ENCODE data around the gene COPZ1. TPM values are rescaled to one million over a fixed set of nuclear protein-coding genes. Genes with fewer than 3 reads are reported as not detected.

Gene COPZ1
- total and polyA plus RNA-seq, 2 donors (not counting 3 experiments of a cell fraction or from before 2014, with no cell fraction given), result 143 to 174 TPM

DNA sequence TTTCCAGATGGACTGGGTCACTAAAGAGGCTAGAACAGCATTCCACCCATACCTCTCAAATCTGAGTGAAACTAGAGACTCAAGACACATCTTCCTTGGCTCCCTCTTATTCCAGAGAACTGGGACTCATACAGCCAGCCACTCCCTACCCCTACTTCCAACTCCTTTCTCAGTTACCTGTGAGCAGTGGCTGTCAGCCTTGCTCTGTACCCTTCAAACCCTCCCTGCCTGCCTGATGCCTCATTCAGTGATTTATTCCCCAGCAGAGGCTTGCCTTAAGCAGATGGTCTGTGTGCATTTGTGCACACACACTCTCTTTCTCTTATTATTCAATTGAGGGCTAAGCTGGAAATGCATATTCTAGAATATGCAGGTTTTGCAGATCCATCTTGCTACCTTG is 24.7 kb downstream of the COPZ1 start:
- H4K20me1 ChIP-seq (replicated peaks; ENCODE audit: control insufficient read depth, extremely low read depth, insufficient read depth, low read length), result no peaks in the 10 kb centered on the region
- H3K27me3 ChIP-seq (ENCODE audit: control insufficient read depth in 2 of 2, insufficient read depth in 2 of 2, low read length in 2 of 2), result no peaks in the 10 kb centered on the region
- no peaks in the 10 kb centered on the region for H3K9me1 ChIP-seq (replicated peaks; ENCODE audit: control insufficient read depth, extremely low read depth, insufficient read depth, low read length)
- DNase-seq (ENCODE audit: low read depth, low spot score), result no peak
- H3K4me2 ChIP-seq (ENCODE audit: insufficient read depth, low read length), result no peak overlapping the region
- H3K4me1 ChIP-seq (ENCODE audit: control insufficient read depth, extremely low read depth, insufficient read depth, low read length), result no peaks in the 10 kb centered on the region
- no peak overlapping the region for H2AFZ ChIP-seq (ENCODE audit: low read depth, low read length)
- CTCF ChIA-PET, result interaction anchor here (0.8 to 1.4 kb wide), 5 partner anchors 9 to 98 kb away, joined by 3 to 4 read pairs (median 3); no protein-coding TSS in a partner anchor
- H3K79me2 ChIP-seq (ENCODE audit: control insufficient read depth, insufficient read depth, low read length), result no peaks in the 10 kb centered on the region
- no peak overlapping the region for H3K27ac ChIP-seq (ENCODE audit: insufficient read depth, low read depth, low read length)
- TF ChIP-seq EZH2 (IDR thresholded peaks at IDR 0.05; ENCODE audit: borderline replicate concordance, low read depth, low read length, severe bottlenecking), result no peak
- no peak for TF ChIP-seq POLR2AphosphoS5 (IDR thresholded peaks at IDR 0.05; ENCODE audit: insufficient read depth, low read depth, low read length)
- BruUV-seq (replicated peaks), result no TSS peak
- H3K36me3 ChIP-seq (ENCODE audit: control insufficient read depth in 2 of 2, extremely low read depth in 1 of 2, insufficient read depth in 2 of 2, low read length in 2 of 2), result peaks cover 28 to 31% of the 10 kb centered on the region in 2 experiments
- dilution Hi-C loops (cut with MboI; ENCODE audit: extremely low pct_ligation_motif_present, low sequenced_read_pairs), result no loop called here
- no peak overlapping the region for H3K9ac ChIP-seq (replicated peaks; ENCODE audit: extremely low read depth, insufficient read depth, low read length)
- no peak overlapping the region for H3K4me3 ChIP-seq (replicated peaks in 1 of 3; ENCODE audit: insufficient read depth in 1 of 3, low read depth in 1 of 3, low read length in 3 of 3)
- FAIRE-seq, result no peak
- intact Hi-C loops (cut with micrococcal nuclease), result no loop called here
- no peaks in the 10 kb centered on the region for H3K9me3 ChIP-seq (replicated peaks; ENCODE audit: control insufficient read depth, insufficient read depth, low read length)
- POLR2A ChIA-PET, result no interaction called here

- H3K4me1 ChIP-seq (ENCODE audit: control insufficient read depth, extremely low read depth, insufficient read depth, low read length), result no peaks in the 10 kb centered on the region
- H3K36me3 ChIP-seq (ENCODE audit: control insufficient read depth in 2 of 2, extremely low read depth in 1 of 2, insufficient read depth in 2 of 2, low read length in 2 of 2), result peaks cover 25% of the 10 kb centered on the region in 2 experiments
- dilution Hi-C loops (cut with MboI; ENCODE audit: extremely low pct_ligation_motif_present, low sequenced_read_pairs) (no loop called here), intact Hi-C loops (cut with micrococcal nuclease) (no loop called here)
- H3K9ac ChIP-seq (replicated peaks; ENCODE audit: extremely low read depth, insufficient read depth, low read length), result no peak overlapping the region
- DNase-seq (ENCODE audit: low read depth, low spot score) (no peak), FAIRE-seq (no peak)
- POLR2A ChIA-PET, result no interaction called here
- no peak overlapping the region for H3K27ac ChIP-seq (ENCODE audit: insufficient read depth, low read depth, low read length)
- TF ChIP-seq JUN (IDR thresholded peaks at IDR 0.05; ENCODE audit: borderline replicate concordance, insufficient read depth, insufficient read length, low read depth), result no peak
- TF ChIP-seq GATA2 (IDR thresholded peaks at IDR 0.05; ENCODE audit: insufficient read depth, insufficient read length, low read depth, low read length), result no peak
- TF ChIP-seq FOS (IDR thresholded peaks at IDR 0.05; ENCODE audit: borderline replicate concordance, insufficient read depth, low read length), result no peak
- TF ChIP-seq, protein P1, sequence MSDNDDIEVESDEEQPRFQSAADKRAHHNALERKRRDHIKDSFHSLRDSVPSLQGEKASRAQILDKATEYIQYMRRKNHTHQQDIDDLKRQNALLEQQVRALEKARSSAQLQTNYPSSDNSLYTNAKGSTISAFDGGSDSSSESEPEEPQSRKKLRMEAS (IDR thresholded peaks at IDR 0.05; ENCODE audit: insufficient read depth, insufficient read length), result no peak
- TF ChIP-seq POLR2AphosphoS5 (IDR thresholded peaks at IDR 0.05; ENCODE audit: insufficient read depth, low read depth, low read length), result no peak
- no peaks in the 10 kb centered on the region for H3K9me1 ChIP-seq (replicated peaks; ENCODE audit: control insufficient read depth, extremely low read depth, insufficient read depth, low read length)
- no TSS peak for BruUV-seq (replicated peaks)
- H2AFZ ChIP-seq (ENCODE audit: low read depth, low read length), result no peak overlapping the region
- CTCF ChIA-PET, result interaction anchor here (1.4 to 1.5 kb wide), 3 partner anchors 8 to 99 kb away, joined by 3 to 4 read pairs (median 4); partner anchors contain the start of gene COPZ1
- H3K4me3 ChIP-seq (replicated peaks in 1 of 3; ENCODE audit: insufficient read depth in 1 of 3, low read depth in 1 of 3, low read length in 3 of 3), result no peak overlapping the region
- no peaks in the 10 kb centered on the region for H3K79me2 ChIP-seq (ENCODE audit: control insufficient read depth, insufficient read depth, low read length)
- no peaks in the 10 kb centered on the region for H4K20me1 ChIP-seq (replicated peaks; ENCODE audit: control insufficient read depth, extremely low read depth, insufficient read depth, low read length)
- no peak overlapping the region for H3K4me2 ChIP-seq (ENCODE audit: insufficient read depth, low read length)
- no peaks in the 10 kb centered on the region for H3K27me3 ChIP-seq (ENCODE audit: control insufficient read depth in 2 of 2, insufficient read depth in 2 of 2, low read length in 2 of 2)
- H3K9me3 ChIP-seq (replicated peaks; ENCODE audit: control insufficient read depth, insufficient read depth, low read length), result no peaks in the 10 kb centered on the region
Observed at GRCh38 chr12:54350743-54351142, 25.8 kb downstream of the COPZ1 start.

Measured in endothelial cell of umbilical vein (primary cell).